Keratinocyte (primary cell): Measurements from ENCODE around the gene ZC3H14. TPM values are rescaled to one million over a fixed set of nuclear protein-coding genes. Genes with fewer than 3 reads are reported as not detected.

Source experiments
- DNase-seq: peaks from one replicate; pipeline ENCODE4 v3.0.0-alpha.2; 2011; ENCODE audit warnings: low read depth, missing footprints, low spot score
- FAIRE-seq: peaks from 2 replicates; lab custom pipeline; 2011; peaks lifted over from hg19 to GRCh38; lab: Jason Lieb, UNC
- H2AFZ ChIP-seq: 2 replicates; pipeline ENCODE4 v1.6.0; 2012; ENCODE audit warnings: low read length, control low read depth, inconsistent platforms; ENCODE audit not compliant: control insufficient read depth
- H3K27ac ChIP-seq: 2 replicates; pipeline ENCODE4 v1.5.1; 2011; ENCODE audit warnings: low read length; ENCODE audit not compliant: control insufficient read depth, insufficient read depth
- H3K27me3 ChIP-seq: 3 replicates; pipeline ENCODE4 v1.6.0; 2011; ENCODE audit warnings: low read length; ENCODE audit not compliant: control insufficient read depth, insufficient read depth; ENCODE audit errors: extremely low read depth
- H3K36me3 ChIP-seq, 2 experiments: 2 replicates in 1 of 2; 3 replicates in 1 of 2; pipeline ENCODE4 v1.5.1; 2011; ENCODE audit warnings: low read length in 2 of 2, mild to moderate bottlenecking in 1 of 2; ENCODE audit not compliant: control insufficient read depth in 2 of 2, insufficient read depth in 2 of 2; ENCODE audit errors: extremely low read depth in 1 of 2
- H3K4me1 ChIP-seq: 3 replicates; pipeline ENCODE4 v1.5.1; 2011; ENCODE audit warnings: low read length; ENCODE audit not compliant: control insufficient read depth, insufficient read depth; ENCODE audit errors: extremely low read depth
- H3K4me2 ChIP-seq: 3 replicates; pipeline ENCODE4 v1.6.0; 2011; ENCODE audit warnings: low read depth, low read length; ENCODE audit not compliant: control insufficient read depth, insufficient read depth; ENCODE audit errors: extremely low read depth
- H3K4me3 ChIP-seq, 3 experiments: fragments of 200-600 bp in 1 of 3; sonication (generic) in 1 of 3; 2 replicates in 2 of 3; 3 replicates in 1 of 3; pipeline ENCODE4 v1.5.1; 2011 to 2016; ENCODE audit warnings: low read length in 3 of 3, mild to moderate bottlenecking in 3 of 3, control low read depth in 2 of 3, inconsistent platforms in 1 of 3, low read depth in 1 of 3, mixed read lengths in 1 of 3, mixed run types in 1 of 3, moderate library complexity in 1 of 3; ENCODE audit not compliant: control insufficient read depth in 2 of 3, insufficient read depth in 2 of 3; ENCODE audit errors: extremely low read depth in 1 of 3
- H3K79me2 ChIP-seq: 2 replicates; pipeline ENCODE4 v1.6.0; 2012; ENCODE audit warnings: low read length; ENCODE audit not compliant: control insufficient read depth, insufficient read depth
- H3K9ac ChIP-seq: 3 replicates; pipeline ENCODE4 v1.6.0; 2011; ENCODE audit warnings: low read length; ENCODE audit not compliant: control insufficient read depth, insufficient read depth; ENCODE audit errors: extremely low read depth
- H3K9me1 ChIP-seq: 3 replicates; pipeline ENCODE4 v1.6.0; 2011; ENCODE audit warnings: low read length; ENCODE audit not compliant: control insufficient read depth, insufficient read depth; ENCODE audit errors: extremely low read depth
- H3K9me3 ChIP-seq: 2 replicates; pipeline ENCODE4 v1.5.1; 2012; ENCODE audit warnings: low read depth, low read length; ENCODE audit not compliant: control insufficient read depth
- H4K20me1 ChIP-seq: 3 replicates; pipeline ENCODE4 v1.6.0; 2011; ENCODE audit warnings: low read length; ENCODE audit not compliant: control insufficient read depth, insufficient read depth; ENCODE audit errors: extremely low read depth
- EZH2 ChIP-seq: IDR thresholded peaks from one replicate; pipeline ENCODE4 v1.6.1; 2012; ENCODE audit warnings: inconsistent platforms, mild to moderate bottlenecking, low read length, moderate library complexity
- dilution Hi-C: fragments of 300-500 bp; cut with MboI; formaldehyde crosslinking; loops from one replicate; pipeline ENCODE4 v1.7.0; 2020; ENCODE audit warnings: low sequenced_read_pairs; ENCODE audit not compliant: extremely low pct_ligation_motif_present
- polyA plus RNA-seq, 5 experiments: library from polyadenylated mRNA; depleted of rRNA in 3 of 5; stranded (reverse) in 3 of 5; stranded (forward) in 1 of 5; unstranded in 1 of 5; fragments of >200 nt; gene quantifications; 1 replicate in 1 of 5; 2 replicates in 3 of 5; 3 replicates in 1 of 5; pipeline versions ENCODE4 v1.2.1 to v1.2.3, GENCODE V29; 2011 to 2012; ENCODE audit warnings: missing spikeins in 2 of 5, low read depth in 1 of 5, low replicate concordance in 1 of 5
- TF ChIP-seq, protein P1 (sequence below), 3 experiments: IDR thresholded peaks in 1 of 3; conservative IDR thresholded peaks in 1 of 3; optimal IDR thresholded peaks in 1 of 3; 2 replicates in 2 of 3; 3 replicates in 1 of 3; pipeline versions ENCODE3 to v1.5.1; 2011; ENCODE audit warnings: low read length in 3 of 3, mild to moderate bottlenecking in 3 of 3, moderate library complexity in 2 of 3, control low read depth in 1 of 3, inconsistent platforms in 1 of 3; ENCODE audit not compliant: insufficient read depth in 2 of 3; ENCODE audit errors: extremely low read depth in 1 of 3

The ZC3H14 gene
- polyA plus RNA-seq, 1 donor (not counting 4 experiments of a cell fraction or from before 2014, with no cell fraction given): 129 TPM

DNA sequence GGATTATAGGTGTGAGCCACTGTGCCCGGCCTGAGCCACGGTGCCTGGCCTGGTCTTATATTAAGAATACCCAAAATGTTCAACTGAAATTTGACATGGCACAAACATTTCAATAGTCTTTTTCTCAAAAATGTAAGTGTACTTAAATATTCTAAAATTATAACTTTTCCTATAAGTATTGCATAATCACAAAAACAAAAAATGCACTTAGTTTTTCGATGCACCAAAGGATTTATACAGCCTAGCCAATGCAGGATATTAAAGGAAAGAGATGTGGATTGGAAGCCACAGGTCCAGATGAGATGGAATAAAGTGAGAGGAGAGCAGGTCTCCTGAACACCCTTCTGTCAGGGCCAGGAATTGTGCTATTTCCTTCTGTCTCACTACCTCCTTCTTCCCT is 62.8 kb downstream of the ZC3H14 start:
- Histone ChIP-seq H3K36me3 (peaks cover 0 to 3% of the 10 kb centered on the region in 2 experiments), H3K27me3 (no peaks in the 10 kb centered on the region), H3K4me1 (no peaks in the 10 kb centered on the region), H3K9ac (no peak overlapping the region), H3K4me3 (no peak overlapping the region), H3K4me2 (no peak overlapping the region), H3K27ac (no peak overlapping the region), H3K9me3 (no peaks in the 10 kb centered on the region), H3K9me1 (no peaks in the 10 kb centered on the region), H3K79me2 (no peaks in the 10 kb centered on the region), H4K20me1 (no peaks in the 10 kb centered on the region), H2AFZ (no peak overlapping the region)
- dilution Hi-C loops: no loop called here
- FAIRE-seq (no peak), DNase-seq (no peak)
- no peak for TF ChIP-seq EZH2
- TF ChIP-seq, protein P1, sequence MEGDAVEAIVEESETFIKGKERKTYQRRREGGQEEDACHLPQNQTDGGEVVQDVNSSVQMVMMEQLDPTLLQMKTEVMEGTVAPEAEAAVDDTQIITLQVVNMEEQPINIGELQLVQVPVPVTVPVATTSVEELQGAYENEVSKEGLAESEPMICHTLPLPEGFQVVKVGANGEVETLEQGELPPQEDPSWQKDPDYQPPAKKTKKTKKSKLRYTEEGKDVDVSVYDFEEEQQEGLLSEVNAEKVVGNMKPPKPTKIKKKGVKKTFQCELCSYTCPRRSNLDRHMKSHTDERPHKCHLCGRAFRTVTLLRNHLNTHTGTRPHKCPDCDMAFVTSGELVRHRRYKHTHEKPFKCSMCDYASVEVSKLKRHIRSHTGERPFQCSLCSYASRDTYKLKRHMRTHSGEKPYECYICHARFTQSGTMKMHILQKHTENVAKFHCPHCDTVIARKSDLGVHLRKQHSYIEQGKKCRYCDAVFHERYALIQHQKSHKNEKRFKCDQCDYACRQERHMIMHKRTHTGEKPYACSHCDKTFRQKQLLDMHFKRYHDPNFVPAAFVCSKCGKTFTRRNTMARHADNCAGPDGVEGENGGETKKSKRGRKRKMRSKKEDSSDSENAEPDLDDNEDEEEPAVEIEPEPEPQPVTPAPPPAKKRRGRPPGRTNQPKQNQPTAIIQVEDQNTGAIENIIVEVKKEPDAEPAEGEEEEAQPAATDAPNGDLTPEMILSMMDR (optimal IDR thresholded peaks at IDR 0.05 in 1 of 3, IDR thresholded peaks at IDR 0.05 in 1 of 3, conservative IDR thresholded peaks at IDR 0.05 in 1 of 3; ENCODE audit: extremely low read depth in 1 of 3, insufficient read depth in 2 of 3, low read length in 3 of 3): no peak

DNA sequence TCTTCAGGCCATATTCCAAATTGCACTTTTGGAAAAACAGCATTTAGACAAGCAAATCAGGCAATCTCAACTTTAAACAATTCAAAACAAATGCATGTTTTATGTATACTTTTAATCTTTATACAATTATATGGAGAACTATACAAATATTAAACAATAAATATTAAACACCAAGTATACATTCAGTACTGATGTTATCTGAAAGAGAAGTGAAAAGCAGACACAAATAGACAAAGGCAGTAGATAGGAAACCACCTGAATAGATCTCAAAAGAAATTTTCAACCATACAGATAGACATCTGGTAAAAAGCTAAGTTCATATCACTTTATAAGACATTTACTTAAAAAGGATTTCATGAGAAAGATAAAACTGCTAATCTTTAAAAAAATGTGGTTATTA is 65.2 kb downstream of the ZC3H14 start:
- Histone ChIP-seq H3K27me3 (no peaks in the 10 kb centered on the region), H3K9me3 (no peaks in the 10 kb centered on the region), H3K36me3 (no peaks in the 10 kb centered on the region), H3K4me2 (no peak overlapping the region), H3K79me2 (no peaks in the 10 kb centered on the region), H4K20me1 (no peaks in the 10 kb centered on the region), H3K4me3 (no peak overlapping the region), H3K4me1 (no peaks in the 10 kb centered on the region), H3K9me1 (no peaks in the 10 kb centered on the region), H3K27ac (no peak overlapping the region), H2AFZ (no peak overlapping the region), H3K9ac (no peak overlapping the region)
- dilution Hi-C loops: no loop called here
- FAIRE-seq (no peak), DNase-seq (no peak)
- TF ChIP-seq EZH2: no peak
- TF ChIP-seq, protein P1 (optimal IDR thresholded peaks at IDR 0.05 in 1 of 3, IDR thresholded peaks at IDR 0.05 in 1 of 3, conservative IDR thresholded peaks at IDR 0.05 in 1 of 3; ENCODE audit: extremely low read depth in 1 of 3, insufficient read depth in 2 of 3, low read length in 3 of 3): no peak
